ENCODE results near the gene COPZ1.
A peak's percentile ranks its signal among the peaks of the same experiment; 100 is the strongest.

Gene COPZ1

GRCh38 chr12:54371328-54372112, 46.6 kb downstream of the COPZ1 start:
- TF ChIP-seq CSRNP3 (CRISPR knock-in tag; IDR thresholded peaks at IDR 0.05) (no peak), ZNF70 (CRISPR knock-in tag; IDR thresholded peaks at IDR 0.05) (no peak), BACH2 (CRISPR knock-in tag; IDR thresholded peaks at IDR 0.05; ENCODE audit: borderline replicate concordance) (no peak), TSHZ2 (CRISPR knock-in tag; IDR thresholded peaks at IDR 0.05) (no peak), OSR1 (CRISPR knock-in tag; IDR thresholded peaks at IDR 0.05) (no peak)
- TF ChIP-seq, protein P1, sequence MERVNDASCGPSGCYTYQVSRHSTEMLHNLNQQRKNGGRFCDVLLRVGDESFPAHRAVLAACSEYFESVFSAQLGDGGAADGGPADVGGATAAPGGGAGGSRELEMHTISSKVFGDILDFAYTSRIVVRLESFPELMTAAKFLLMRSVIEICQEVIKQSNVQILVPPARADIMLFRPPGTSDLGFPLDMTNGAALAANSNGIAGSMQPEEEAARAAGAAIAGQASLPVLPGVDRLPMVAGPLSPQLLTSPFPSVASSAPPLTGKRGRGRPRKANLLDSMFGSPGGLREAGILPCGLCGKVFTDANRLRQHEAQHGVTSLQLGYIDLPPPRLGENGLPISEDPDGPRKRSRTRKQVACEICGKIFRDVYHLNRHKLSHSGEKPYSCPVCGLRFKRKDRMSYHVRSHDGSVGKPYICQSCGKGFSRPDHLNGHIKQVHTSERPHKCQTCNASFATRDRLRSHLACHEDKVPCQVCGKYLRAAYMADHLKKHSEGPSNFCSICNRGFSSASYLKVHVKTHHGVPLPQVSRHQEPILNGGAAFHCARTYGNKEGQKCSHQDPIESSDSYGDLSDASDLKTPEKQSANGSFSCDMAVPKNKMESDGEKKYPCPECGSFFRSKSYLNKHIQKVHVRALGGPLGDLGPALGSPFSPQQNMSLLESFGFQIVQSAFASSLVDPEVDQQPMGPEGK (CRISPR knock-in tag; IDR thresholded peaks at IDR 0.05; ENCODE audit: borderline replicate concordance) = no peak
- no peak for ATAC-seq

GRCh38 chr12:54372113-54372806, 47.3 kb downstream of the COPZ1 start:
- TF ChIP-seq ZFP3 (CRISPR knock-in tag; IDR thresholded peaks at IDR 0.05) (no peak), SNAI2 (CRISPR knock-in tag; IDR thresholded peaks at IDR 0.05) (no peak), TCF4 (CRISPR knock-in tag; IDR thresholded peaks at IDR 0.05; ENCODE audit: borderline replicate concordance) (no peak), GLIS3 (CRISPR knock-in tag; IDR thresholded peaks at IDR 0.05) (no peak), PPARA (CRISPR knock-in tag; IDR thresholded peaks at IDR 0.05; ENCODE audit: borderline replicate concordance) (no peak), RARB (CRISPR knock-in tag; IDR thresholded peaks at IDR 0.05) (no peak), TSHZ2 (CRISPR knock-in tag; IDR thresholded peaks at IDR 0.05) (no peak), ZNF8 (CRISPR knock-in tag; IDR thresholded peaks at IDR 0.05) (no peak), TOX (CRISPR knock-in tag; IDR thresholded peaks at IDR 0.05; ENCODE audit: borderline replicate concordance) (no peak), BACH2 (CRISPR knock-in tag; IDR thresholded peaks at IDR 0.05; ENCODE audit: borderline replicate concordance) (no peak), ESRRG (CRISPR knock-in tag; IDR thresholded peaks at IDR 0.05) (no peak), ZFP30 (CRISPR knock-in tag; IDR thresholded peaks at IDR 0.05) (no peak), ARNTL (CRISPR knock-in tag; IDR thresholded peaks at IDR 0.05; ENCODE audit: borderline replicate concordance, low read depth) (no peak), ZNF565 (CRISPR knock-in tag; conservative IDR thresholded peaks at IDR 0.05; ENCODE audit: low read depth) (no peak)
- TF ChIP-seq, protein P2, sequence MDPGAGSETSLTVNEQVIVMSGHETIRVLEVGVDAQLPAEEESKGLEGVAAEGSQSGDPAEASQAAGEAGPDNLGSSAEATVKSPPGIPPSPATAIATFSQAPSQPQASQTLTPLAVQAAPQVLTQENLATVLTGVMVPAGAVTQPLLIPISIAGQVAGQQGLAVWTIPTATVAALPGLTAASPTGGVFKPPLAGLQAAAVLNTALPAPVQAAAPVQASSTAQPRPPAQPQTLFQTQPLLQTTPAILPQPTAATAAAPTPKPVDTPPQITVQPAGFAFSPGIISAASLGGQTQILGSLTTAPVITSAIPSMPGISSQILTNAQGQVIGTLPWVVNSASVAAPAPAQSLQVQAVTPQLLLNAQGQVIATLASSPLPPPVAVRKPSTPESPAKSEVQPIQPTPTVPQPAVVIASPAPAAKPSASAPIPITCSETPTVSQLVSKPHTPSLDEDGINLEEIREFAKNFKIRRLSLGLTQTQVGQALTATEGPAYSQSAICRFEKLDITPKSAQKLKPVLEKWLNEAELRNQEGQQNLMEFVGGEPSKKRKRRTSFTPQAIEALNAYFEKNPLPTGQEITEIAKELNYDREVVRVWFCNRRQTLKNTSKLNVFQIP (CRISPR knock-in tag; IDR thresholded peaks at IDR 0.05; ENCODE audit: borderline replicate concordance, low read depth) = no peak
- ATAC-seq = 0 out of 3 replicates have a peak, but pooled peaks have one; percentile 1

Data from SK-N-SH treated with all-trans-retinoic acid at 6 μM for 48 hours (cell line).